ENCODE data around the gene KIF25.

KIF25 gene

GRCh38 chr6:167987396-167988153 lies 9.9 kb upstream of the KIF25 start:
- no peak overlapping the region for H3K4me2 ChIP-seq (ENCODE audit: low read depth, low read length, poor library complexity, severe bottlenecking)

GRCh38 chr6:167988154-167988495 lies 9.3 kb upstream of the KIF25 start:
- no peaks in the 10 kb centered on the region for H3K36me3 ChIP-seq (ENCODE audit: low read length)
- H3K9me3 ChIP-seq (ENCODE audit: insufficient read depth, low read length): peaks cover 4% of the 10 kb centered on the region; the same call in 1 of the 2 replicates
- no peaks in the 10 kb centered on the region for H3K9me2 ChIP-seq (replicated peaks; ENCODE audit: insufficient read depth, low read length)
- H3K27ac ChIP-seq (ENCODE audit: low read depth, low read length): no peak overlapping the region
- TF ChIP-seq CTCF (IDR thresholded peaks at IDR 0.05; ENCODE audit: insufficient read depth, low read length, poor library complexity, severe bottlenecking): no peak
- TF ChIP-seq EZH2phosphoT487 (conservative IDR thresholded peaks at IDR 0.05; ENCODE audit: low read length): no peak
- no peak overlapping the region for H3K4me2 ChIP-seq (ENCODE audit: low read depth, low read length, poor library complexity, severe bottlenecking)
- no peaks in the 10 kb centered on the region for H3K79me2 ChIP-seq (ENCODE audit: insufficient read depth, low read length)
- no peak overlapping the region for H3K9ac ChIP-seq (ENCODE audit: low read length)
- no peak overlapping the region for H2AFZ ChIP-seq (ENCODE audit: low read depth, low read length, severe bottlenecking)
- no peaks in the 10 kb centered on the region for H4K20me1 ChIP-seq (ENCODE audit: low read depth, low read length)
- H3F3A ChIP-seq (ENCODE audit: insufficient read depth): no peaks in the 10 kb centered on the region
- H3K27me3 ChIP-seq (ENCODE audit: low read length): no peaks in the 10 kb centered on the region
- H3K4me3 ChIP-seq (ENCODE audit: insufficient read depth, low read length, poor library complexity, severe bottlenecking): no peak overlapping the region

More at GRCh38 chr6:167987396-167988153, 9.9 kb upstream of the KIF25 start:
- Histone ChIP-seq H3F3A (ENCODE audit: insufficient read depth) (no peaks in the 10 kb centered on the region), H3K36me3 (ENCODE audit: low read length) (no peaks in the 10 kb centered on the region), H3K27me3 (ENCODE audit: low read length) (no peaks in the 10 kb centered on the region), H3K79me2 (ENCODE audit: insufficient read depth, low read length) (no peaks in the 10 kb centered on the region), H4K20me1 (ENCODE audit: low read depth, low read length) (no peaks in the 10 kb centered on the region), H3K9me2 (replicated peaks; ENCODE audit: insufficient read depth, low read length) (no peaks in the 10 kb centered on the region), H3K9ac (ENCODE audit: low read length) (no peak overlapping the region), H3K4me3 (ENCODE audit: insufficient read depth, low read length, poor library complexity, severe bottlenecking) (no peak overlapping the region), H3K27ac (ENCODE audit: low read depth, low read length) (no peak overlapping the region), H2AFZ (ENCODE audit: low read depth, low read length, severe bottlenecking) (no peak overlapping the region), H3K9me3 (ENCODE audit: insufficient read depth, low read length) (peaks cover 4% of the 10 kb centered on the region; the same call in 1 of the 2 replicates)
- TF ChIP-seq CTCF (IDR thresholded peaks at IDR 0.05; ENCODE audit: insufficient read depth, low read length, poor library complexity, severe bottlenecking) (no peak), EZH2phosphoT487 (conservative IDR thresholded peaks at IDR 0.05; ENCODE audit: low read length) (no peak)

DNA sequence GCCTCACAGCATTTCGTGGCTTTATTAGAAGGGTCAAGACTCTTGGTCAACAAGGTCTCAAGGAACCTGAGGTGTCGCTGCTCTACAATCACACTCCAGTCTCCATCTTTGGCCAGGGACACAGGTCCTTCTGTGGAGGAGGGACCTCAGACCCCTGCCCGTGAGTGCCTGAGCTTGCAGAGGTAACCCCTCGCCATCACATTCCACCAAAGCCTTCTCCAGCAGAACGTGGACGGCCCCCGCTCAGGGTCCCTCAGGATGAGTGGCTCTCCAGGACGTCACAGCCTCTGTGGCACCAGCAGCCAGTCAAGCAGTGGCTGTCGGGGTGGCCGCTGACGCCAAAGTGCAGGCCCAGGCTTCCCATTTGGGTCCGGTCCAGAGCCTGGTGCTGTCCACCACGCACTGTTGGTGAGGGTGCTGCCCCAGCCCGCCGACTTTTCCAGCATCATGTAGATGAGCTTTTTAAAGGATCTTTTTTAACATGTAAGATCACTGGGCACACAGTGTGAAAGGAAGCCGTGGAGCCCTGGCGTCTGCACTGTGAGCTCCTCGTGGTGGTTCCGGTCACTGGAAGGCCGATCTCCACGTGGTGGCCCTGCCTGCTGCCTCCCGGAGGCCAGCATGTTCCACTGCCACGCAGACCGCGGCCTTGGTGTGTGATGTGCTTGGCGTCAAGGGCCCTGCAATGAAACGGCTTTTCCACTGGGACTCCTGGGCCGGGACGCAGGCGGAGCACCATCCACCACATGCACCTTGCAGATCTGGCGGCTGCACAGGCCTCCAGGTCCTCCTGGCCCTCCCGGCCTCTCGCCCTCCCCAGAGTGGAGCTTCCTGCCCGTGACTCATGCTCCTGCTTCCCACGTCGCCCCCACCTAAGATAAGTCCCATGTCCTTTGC lies 8.3 kb upstream of the KIF25 start:
- H3K27ac ChIP-seq (ENCODE audit: low read depth, low read length): no peak overlapping the region
- no peaks in the 10 kb centered on the region for H3K36me3 ChIP-seq (ENCODE audit: low read length)
- H3F3A ChIP-seq (ENCODE audit: insufficient read depth): no peaks in the 10 kb centered on the region
- H3K27me3 ChIP-seq (ENCODE audit: low read length): no peaks in the 10 kb centered on the region
- H3K9me3 ChIP-seq (ENCODE audit: insufficient read depth, low read length): peaks cover 4% of the 10 kb centered on the region; the same call in 1 of the 2 replicates
- no peaks in the 10 kb centered on the region for H3K79me2 ChIP-seq (ENCODE audit: insufficient read depth, low read length)
- H3K9ac ChIP-seq (ENCODE audit: low read length): no peak overlapping the region
- H3K4me2 ChIP-seq (ENCODE audit: low read depth, low read length, poor library complexity, severe bottlenecking): no peak overlapping the region
- H2AFZ ChIP-seq (ENCODE audit: low read depth, low read length, severe bottlenecking): no peak overlapping the region
- H4K20me1 ChIP-seq (ENCODE audit: low read depth, low read length): no peaks in the 10 kb centered on the region
- TF ChIP-seq EZH2phosphoT487 (conservative IDR thresholded peaks at IDR 0.05; ENCODE audit: low read length): no peak
- TF ChIP-seq CTCF (IDR thresholded peaks at IDR 0.05; ENCODE audit: insufficient read depth, low read length, poor library complexity, severe bottlenecking): no peak
- H3K9me2 ChIP-seq (replicated peaks; ENCODE audit: insufficient read depth, low read length): no peaks in the 10 kb centered on the region
- H3K4me3 ChIP-seq (ENCODE audit: insufficient read depth, low read length, poor library complexity, severe bottlenecking): no peak overlapping the region

All from SU-DHL-6 (cell line).